Inflammatory macrophage (primary cell): ENCODE data around the gene EMID1.
A peak's percentile ranks its signal among the peaks of the same experiment; 100 is the strongest.

Experiments used
- DNase-seq, 2 donors: peaks; one replicate each; pipeline ENCODE4 v3.0.0-alpha.2; 2020 to 2022

EMID1 gene

DNA sequence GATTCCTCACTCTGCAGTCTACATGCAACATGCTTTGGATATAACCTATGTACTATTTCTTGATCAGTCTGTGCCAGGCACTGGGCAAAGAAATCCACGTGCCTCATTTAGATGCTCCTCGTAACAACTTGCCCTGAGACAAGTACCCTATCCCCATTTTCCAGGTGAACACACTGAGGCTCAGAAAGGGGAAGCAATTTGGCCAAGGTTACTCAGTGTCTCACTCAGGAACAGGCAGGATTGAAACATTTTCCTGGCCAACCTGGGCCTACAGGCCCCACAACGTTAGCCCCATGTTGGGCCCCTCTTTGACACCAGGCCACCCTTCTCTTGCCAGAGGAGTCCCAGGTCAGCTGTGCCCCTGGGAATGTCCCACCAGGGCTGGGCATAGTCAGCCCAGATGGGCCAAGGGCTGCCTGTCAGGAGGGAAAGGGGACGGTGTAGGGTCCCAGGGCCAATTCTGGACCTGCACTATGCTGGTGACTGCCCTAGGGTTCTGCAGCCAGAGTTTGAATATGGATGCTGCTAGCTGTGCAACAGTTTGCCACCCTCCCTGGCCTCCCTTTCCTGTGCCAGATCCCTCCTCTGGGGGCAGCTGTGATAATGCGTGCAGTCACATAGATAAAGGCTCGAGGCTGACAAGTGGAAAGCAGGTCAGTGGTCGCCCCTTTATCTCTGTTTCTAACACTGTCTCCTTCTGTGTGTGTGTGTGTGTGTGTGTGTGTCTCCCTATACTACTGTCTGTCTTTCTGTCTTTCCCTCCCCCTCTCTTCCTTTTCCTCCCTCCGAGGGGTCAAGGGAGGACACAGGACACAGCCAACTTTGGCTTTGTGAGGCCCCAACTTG, 10.4 kb upstream of the EMID1 start:
- no peak for DNase-seq

DNA sequence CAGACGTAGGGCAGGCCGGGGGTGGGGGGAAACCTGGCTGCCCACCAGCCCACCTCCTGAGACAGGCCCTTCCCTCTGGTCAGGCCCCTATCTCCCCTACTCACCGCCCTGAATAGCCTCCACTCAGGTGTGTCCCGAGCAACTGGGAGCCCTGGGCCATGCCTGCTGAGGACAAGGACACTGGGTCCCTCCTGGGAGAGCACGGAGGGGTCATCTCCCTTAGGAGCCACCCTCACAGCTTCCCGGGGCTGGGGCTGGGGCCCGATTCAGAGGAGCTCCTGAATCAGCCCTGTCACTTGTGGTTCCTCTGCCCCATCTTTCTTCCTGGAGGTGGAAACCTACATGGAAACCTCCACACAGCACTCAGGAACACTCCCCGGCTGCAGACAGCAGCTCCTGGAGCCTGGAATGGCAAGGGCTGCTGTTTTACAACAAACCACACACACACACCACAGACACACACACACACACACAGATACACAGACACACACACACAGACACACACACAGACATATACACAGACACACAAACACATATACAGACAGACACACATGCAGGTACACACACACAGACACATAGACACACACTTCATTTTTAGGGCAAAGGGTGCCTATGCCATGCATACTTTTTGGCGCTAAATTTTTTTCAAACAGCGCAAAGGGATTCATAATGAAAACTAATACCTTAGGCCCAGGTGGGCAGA, 9.6 kb upstream of the EMID1 start:
- DNase-seq = no peak

DNA sequence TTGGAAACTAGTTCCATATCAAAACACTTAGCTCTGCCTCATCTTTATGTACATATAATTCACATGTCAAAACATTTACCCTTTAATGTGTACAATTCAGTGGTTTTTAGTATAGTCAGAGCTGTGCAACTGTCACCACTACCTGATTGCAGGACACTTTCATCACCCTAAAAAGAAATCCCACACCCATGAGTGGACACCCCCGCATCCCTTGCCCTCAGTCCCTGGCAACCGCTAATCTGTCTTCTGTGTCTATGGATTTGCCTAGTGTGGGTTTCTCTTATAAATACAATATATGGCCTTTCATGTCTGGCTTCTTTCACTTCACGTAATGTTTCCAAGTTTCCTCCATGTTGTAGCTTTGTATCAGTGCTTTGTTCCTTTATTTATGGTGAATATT, 8.6 kb upstream of the EMID1 start:
- DNase-seq = no peak

DNA sequence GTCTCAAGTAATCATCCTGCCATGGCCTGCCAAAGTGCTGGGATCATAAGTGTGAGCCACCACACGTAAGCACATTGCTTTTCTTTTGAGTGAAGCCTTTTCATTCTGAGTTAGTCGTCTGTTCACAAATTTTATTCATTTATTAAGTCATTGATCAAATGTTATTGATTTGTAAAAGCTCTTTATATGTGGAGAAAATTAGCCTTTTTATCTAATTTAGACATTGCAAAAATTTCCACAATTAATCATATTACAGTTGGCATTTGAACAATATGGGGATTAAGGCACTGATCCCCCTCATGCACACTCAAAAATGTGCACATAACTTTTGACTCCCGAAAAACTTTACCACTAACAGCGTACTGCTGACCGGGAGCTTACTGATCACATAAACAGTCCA, 7.5 kb upstream of the EMID1 start:
- no peak for DNase-seq

DNA sequence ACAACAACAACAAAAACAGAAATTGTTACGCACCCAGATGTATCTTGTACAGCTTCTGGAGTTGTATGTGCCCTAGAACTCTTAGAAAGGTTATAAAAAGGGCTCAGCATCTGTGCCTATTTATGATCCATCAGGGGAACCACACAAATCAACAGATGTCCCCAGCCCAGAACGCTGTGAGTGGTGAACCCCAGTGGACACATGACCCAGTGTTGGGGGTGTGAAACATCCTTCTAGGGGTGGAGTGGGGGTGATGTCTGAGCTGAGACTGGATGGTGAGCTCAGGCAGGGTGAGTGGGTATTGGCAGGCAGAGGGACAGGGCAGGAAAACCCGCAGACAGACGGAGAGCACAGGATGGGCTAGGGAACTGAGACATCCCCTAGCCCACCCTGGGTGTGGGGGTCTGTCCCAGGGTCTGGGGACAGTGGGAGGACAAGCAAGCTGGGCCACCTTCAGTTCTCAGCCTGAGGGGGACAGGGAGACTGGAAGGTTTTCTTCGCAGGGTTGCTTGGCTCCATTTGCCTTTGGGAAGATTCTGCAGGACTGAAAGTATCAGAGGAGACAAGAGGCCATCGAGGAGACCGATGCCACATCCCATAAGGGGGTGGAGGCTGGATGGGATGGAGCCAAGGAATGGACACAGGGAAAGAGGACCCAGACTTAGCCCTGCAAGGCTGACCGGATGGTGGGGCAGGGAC, 5.8 kb upstream of the EMID1 start:
- DNase-seq = no peak

DNA sequence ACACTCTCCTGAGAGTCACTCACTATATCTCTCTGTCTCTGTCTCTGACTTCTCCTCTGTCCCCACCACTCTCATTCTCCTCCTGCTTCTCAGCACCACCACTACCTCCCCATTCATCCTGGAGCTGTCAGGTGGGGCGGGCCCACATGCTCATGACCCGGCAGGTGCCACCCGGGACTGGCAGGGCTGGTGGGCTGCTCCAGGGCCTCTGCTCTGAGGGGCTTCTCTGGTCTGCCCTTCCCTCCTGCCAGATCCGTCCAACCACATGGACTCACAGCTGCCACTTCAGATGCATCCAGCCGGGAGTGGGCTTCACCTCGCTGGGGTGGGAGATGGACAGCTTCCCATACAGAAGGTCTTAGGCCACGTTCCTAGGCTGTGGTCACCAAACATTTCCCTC, 4.8 kb upstream of the EMID1 start:
- no peak for DNase-seq

DNA sequence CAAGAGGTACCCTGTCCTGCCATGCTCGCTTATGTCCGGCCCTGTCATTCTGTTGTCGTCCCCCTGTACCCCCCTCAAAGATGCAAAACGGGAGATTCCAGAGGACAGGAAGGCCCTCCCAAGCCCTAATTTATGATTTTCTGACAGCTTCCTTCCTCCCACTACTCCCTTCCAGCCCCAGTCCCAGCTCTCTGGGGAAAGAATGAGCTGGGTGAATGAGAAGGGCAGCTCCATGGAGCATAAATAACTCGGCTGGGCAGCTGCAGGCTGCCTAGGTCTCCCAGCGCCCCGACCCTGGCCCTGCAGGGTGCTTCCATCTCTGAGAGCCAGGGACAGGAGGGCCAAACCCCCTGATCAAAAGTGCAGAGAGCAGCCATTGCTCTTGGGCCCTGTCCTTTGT, 3.9 kb upstream of the EMID1 start:
- no peak for DNase-seq

DNA sequence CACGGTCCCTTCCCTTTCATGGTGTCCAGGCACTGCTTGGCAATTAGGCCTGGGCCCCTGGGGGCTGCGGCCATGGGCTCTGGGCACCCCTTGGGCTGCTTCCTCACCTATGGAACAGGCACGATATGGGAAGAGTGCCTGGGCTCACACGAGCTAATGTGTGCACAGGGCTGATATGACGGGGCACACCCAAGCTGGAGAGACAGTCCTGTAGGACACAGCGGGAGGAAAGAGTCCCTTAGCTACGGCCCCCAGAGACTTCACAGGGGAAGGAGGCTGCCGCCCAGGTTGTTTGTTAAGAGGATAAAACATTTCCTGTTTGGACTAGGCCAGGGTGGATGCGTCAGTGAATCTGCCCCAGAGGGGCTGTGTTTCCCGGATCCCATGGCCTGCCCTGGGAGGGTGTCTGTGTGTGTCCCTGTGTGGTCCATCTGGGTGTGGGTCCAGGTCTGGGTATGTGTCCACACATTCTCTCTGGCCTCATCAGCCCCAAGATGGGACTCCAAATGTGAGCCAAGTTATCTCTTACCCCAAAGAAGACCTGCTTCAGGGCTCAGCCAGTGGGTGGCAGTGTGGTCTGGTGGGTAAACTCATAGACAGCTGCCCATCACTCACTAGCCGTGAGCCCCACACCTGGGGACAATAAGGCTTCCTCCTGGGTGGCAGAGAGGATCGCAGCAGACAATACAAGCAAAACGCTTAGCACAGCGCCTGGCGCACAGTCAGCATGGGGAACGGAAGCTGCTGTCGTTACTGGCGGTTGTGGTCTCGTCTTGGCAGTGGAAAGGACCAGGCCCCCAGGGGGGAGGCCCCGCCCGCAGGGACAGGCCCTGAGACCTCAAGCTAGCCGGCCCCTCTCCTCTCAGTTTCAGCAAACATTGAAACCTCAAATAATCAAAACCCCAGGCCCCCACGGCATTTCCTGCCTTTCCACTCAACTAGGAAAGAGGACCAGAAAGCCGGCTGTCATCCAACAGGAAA, 3.2 kb upstream of the EMID1 start:
- peak in 1 of 2 donors; percentile 27 for DNase-seq

DNA sequence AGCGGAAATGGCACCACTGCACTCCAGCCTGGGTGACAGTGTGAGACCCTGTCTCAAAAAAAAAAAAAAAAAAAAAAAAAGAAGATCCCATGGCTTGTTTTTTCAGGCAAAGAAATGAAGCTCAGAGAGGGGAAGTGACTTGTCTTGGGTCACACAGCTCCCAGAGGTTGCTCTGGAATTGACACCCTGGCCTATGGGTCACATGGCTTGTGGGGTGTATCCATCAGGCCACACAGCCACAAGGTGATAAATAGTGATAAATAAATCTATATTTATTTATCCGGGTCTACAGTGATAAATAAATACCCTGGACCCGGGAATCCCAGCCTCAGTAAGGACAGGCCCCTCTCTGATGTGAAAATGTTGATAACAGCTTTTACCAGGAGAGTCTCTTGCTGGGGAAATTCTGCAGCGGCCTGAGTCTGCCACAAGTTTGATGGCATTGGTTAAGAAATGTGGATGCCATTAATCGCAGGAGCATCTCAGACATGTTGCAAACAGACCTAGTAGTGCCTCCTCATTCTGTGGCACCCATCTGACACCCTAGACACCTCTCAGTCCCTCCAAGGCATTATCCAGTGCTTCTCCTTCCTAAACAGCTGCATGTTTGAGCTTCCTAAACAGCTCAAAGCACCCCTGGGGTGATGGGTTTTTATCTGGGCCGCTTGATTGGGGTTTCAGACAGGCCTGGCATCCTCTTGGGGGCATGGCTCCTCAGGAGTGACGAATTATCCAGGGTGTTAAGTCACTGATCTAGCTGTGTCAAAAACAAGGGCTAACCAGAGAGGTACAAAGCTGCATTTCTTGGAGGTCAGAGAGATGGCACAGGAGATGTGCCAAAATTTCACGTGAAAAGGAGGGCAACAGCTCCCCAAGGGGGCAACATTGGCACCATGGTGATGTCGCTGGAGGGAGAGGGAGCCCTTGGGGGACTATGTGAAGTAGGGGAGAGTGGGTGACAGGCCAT, 1.9 kb upstream of the EMID1 start:
- no peak for DNase-seq

DNA sequence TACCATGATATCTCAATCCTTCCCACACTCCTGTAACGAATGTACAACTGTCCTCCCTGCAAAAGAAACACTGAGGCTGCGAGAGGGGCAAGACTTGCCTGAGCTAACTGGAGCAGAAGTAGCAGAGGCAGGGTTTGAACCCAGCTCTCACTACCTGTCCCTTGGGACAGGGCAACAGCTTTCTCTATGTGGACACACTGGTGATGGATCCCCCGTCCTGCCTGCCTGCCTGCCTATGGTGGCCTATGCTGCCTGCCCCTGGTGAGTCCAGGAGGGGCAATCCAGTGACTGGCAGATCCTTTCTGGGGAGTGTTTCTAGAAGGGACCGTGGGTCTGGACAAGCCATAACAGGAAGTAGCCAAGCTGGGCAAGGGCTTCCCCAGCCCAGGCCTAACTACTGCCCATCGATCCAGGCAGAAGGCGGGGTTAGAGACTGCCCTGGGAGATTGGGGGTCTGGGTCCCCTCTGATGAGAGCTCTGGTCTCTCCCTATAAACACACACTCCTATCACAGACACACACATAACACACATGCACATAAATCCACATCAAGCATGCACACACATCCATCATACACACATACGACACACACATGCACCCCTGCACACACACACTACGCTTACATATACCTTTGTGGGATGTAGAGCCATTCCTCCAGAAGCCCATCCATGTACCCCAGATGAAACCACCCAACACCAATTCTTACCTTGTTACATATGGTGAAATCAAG, 1.1 kb upstream of the EMID1 start:
- DNase-seq = no peak

DNA sequence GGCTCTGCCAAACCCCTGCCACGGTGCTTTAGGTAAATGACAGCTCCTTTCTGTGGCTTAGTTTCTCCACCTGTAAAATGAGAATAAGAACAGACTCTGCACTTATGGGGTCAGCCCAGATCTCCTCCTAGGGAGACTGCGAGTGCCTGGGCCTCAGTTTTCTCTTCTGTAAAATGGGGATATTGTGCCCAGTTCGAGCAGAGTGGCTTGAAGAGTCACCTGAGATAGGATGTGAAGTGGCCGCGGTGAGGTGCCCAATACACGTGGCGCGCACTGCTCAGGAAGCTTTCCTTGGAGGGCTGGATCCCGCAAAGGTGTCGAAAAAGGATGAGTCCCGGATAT, 473 bp upstream of the EMID1 start:
- DNase-seq = no peak

DNA sequence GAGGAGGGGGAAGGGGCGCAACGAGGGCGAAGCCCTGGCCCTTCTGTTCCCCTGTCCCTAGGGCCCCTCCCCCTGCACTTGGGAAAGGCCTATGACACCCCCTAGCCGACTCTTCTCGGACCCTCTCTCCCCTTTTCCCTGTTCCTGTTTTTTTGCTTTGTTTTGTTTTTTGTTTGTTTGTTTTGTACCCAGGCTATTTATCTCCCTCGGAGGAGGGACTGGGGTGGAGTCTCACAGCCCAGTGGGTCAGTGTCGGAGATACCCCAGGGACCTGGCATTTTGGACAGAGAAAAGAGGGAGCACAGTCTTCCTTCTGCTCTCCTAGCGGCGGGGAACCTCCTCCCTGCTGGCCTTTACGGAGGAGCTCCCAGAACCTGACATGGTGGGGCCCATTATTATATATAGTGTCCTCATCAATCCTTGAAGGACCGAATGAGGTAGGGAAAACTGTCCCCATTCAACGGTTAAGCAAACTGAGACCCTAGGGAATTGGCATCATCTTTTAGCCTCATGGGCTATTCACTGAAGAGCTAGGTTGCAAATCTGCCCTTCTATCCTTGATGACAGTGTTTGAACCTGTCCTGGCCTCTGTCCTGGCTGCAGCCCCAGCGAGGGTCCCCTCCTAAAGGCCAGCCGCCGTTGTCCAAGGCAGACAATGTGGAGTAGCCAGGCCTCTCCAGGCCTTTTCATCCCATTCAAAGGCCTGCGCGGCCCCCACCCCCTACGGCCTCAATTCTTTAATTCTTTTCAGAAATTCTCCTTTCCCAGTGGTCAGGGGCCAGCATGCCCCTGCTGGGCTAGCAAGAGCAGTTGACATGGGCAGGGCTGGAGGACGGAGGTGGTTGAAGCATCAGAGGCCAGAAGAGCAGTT, 911 bp downstream of the EMID1 start:
- no peak for DNase-seq

DNA sequence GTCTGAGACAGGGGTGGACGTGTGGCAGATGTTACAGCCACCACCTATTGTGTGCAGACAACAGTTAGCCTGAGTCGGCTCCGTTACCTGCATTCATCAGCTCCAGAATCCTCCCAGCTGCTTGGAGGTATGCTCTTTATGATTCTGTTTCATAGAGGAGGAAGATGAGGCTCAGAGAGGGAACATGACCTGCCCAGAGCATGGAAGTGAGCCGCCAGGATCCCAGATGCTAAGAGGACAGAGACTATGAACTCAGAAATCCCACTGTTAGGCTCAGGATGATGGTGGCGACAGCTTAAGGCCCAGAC, 1.5 kb downstream of the EMID1 start:
- no peak for DNase-seq

DNA sequence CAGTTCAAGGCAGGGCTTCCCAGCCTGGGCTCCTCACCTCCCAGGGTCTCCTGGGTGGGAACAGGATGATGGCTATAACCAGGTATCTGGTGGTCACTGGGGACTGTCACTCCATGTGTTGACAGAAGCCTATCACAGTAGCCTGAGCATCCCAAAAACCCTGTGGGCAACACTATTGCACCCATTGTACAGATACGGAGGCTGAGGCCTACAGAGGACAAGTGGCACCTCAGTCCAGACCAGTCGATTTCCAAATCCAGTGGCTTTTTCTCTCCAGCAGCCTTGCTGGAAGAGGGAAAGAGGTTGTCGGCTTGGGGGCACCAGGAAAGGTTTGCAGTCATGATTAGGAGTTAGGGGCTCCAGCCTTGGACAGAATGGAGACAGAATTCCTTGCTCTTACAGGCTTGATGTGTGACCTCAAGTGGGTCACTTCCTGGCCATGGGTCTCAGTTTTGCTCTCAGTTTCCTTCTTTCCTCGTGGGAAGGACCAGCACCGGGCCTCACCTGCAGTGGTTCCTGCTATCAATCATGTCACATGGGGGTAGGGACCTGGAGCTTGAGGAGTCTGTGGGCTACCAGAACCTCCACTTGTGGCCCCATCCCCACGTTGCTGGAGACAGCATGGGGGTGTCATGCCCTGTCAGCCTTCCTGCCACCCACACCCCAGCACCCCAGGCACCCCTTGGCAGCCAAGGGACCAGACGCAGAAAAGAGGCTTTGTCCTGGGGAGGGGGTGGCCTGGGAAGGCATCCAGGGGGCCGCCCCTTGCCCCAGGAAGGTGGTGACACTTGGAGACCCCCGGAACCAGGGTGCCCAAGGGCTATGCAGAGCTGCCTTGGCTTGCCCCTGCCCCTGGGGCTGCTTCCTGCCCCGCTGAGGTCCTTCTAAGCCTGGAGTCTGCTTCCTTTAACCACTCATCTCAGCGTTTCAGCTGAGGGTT, 2.1 kb downstream of the EMID1 start:
- DNase-seq = no peak

DNA sequence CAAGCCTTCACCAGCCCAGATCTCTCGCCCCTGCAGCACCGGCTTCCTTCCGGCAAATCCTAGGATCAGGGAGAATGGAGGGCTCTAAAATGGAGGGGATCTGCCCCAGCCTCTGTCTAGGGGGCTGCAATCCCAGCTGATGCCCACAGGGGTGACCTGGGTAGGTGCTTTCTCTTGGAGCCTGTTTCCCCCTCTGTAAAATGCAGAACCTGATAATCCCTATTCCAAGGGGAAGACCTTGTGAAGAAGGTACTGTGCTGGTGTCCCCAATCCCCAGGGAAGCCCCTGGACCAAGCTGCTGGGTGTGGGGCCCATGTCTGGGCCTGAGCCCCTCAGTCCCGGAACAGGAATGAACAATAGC, 2.8 kb downstream of the EMID1 start:
- DNase-seq = no peak

DNA sequence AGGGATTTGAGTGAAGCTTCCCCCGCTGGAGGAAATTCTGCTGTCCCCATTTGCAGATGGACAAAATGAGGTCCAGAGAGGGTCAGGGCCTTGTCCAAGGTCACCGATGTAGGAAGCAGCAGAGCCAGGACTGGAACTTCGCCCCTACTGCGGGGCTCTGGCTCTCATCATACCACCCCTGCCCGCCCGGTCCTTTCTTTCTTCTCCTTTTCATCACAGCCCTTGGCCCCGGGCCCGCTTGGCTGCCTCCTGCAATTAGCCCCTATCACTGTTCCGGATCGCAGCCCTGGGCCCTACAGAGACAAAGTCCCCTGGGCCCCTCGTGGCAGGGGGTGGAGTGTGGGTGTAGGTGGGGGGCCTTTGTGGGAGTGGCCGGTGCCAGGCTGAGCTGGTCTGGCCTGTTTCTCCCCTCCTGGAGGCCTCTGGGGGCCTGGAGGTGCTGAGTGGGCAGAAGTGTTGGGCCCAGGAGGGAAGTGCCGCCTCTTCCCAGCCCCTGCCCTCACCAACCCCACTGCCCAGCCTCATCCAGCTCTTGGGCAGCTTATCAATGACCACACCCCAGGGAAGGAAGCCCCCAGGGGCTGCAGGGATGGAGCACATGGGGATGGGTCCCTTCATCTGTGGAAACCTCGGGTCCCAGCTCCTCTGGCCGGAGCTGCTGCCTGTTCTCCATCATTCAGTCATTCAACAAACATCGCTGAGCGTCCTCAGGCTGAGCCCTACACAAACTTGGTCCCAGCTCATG, 3.4 kb downstream of the EMID1 start:
- DNase-seq = no peak

DNA sequence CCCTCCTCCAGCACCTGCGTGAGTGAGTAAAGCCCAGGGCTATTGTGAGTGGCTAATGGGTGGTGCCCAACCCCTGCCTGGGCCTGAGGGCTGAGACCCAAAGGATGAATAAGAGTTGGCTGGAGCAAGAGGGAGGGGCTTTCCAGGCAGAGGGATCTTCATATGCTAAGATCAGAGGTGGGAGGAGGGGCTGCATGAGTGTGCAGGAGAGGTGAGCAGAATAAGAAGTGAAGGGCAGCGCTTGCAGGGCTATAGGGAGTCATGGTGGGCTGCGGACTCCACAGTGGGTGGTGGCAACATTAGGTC, 3.9 kb downstream of the EMID1 start:
- no peak for DNase-seq

DNA sequence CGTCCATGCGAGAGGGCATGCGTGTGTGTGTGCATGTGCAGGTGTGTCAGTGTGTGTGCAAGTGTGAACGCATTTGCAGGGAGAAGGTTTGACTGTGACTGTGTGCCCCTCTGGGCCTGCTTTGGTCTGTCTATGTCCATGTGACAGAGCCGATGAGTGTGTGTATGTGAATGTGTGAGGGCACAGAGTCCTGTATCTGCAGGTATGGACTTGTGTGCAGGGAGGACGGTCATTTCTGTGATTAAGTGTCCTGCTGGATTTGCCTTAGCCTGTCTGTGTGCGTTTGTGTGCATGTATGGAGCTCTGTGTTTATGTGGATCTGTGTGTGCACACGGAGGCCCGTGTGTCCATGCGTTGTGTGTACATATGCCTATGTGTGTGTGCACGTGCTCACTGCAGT, 5.4 kb downstream of the EMID1 start:
- no peak for DNase-seq
